Activated naive CD8-positive, alpha-beta T cell treated with anti-CD3 and anti-CD28 coated beads, Interleukin-2, amount 10 ng/mL, durations not matched to agents 7 days and 5 days (primary cell): Measurements from ENCODE around the gene NAT10. TPM values are rescaled to one million over a fixed set of nuclear protein-coding genes. Genes with fewer than 3 reads are reported as not detected.

Experiments
- ATAC-seq: fragments of 150-1000 bp; cut with Tn5 transposase; one replicate; pipeline ENCODE4 v1.10.0; 2021; ENCODE audit warnings: low read depth, moderate library complexity
- POLR2A ChIA-PET: fragments of 350-600 bp; sonication (Branson Sonifier 250); formaldehyde crosslinking; loops from one replicate; lab custom pipeline; 2021; ENCODE audit warnings: antibody characterized with exemption; lab: Charles Lee
- DNase-seq: peaks from one replicate; pipeline ENCODE4 v3.0.0; 2021
- H3K27ac Mint-ChIP-seq: one replicate; pipeline ENCODE4 v1.8.0; 2022; ENCODE audit warnings: mild to moderate bottlenecking, mixed read lengths
- H3K27me3 Mint-ChIP-seq: one replicate; pipeline ENCODE4 v1.8.0; 2022; ENCODE audit warnings: mild to moderate bottlenecking, moderate library complexity, mixed read lengths
- H3K36me3 Mint-ChIP-seq: one replicate; pipeline ENCODE4 v1.8.0; 2021; ENCODE audit warnings: mild to moderate bottlenecking, mixed read lengths
- H3K4me1 Mint-ChIP-seq: one replicate; pipeline ENCODE4 v1.8.0; 2021; ENCODE audit warnings: mixed read lengths
- H3K4me3 Mint-ChIP-seq: one replicate; pipeline ENCODE4 v1.8.0; 2022; ENCODE audit warnings: mild to moderate bottlenecking, moderate library complexity, mixed read lengths
- H3K9me3 Mint-ChIP-seq: one replicate; pipeline ENCODE4 v1.8.0; 2021; ENCODE audit warnings: mixed read lengths
- total RNA-seq, 2 experiments: library from RNA; stranded (reverse); gene quantifications; one replicate each; pipeline ENCODE4 v1.2.3, GENCODE V29; 2021

NAT10 gene
- total RNA-seq, 2 experiments from 2014 or later: 72.7 to 76.3 TPM

DNA sequence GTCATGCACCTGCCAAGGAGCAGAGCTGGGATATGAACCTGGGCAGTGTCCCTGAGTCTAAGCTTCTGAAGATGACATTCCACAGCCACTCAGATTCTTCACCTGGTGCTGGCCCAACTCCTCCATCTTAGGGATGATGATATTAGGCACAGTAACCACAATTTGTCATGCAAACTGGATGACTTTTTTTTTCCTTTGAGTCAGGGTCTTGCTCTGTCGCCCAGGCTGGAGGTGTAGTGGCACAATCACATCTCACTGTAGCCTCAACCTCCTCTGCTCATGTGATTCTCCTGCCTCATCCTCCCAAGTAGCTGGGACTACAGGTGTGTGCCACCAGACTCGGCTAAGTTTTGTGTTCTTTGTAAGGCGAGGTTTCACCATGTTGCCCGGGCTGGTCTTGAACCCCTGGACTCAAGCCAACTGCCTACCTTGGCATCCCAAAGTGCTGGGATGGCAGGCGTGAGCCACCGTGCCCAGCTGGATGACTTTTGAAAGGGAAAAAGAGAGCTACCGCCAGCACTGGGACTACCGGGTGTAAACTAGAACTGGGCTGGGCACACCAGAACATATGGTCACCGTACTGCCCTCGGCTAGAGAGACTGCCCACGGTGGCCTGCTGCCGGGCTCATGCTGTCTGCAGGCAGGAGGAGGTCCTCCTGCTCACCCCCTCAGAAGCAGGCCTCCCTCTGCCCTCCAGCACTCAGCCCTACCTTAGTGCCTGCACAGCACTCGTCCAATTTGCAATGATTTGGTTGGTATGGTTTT lies 77.7 kb downstream of the NAT10 start:
- H3K4me3 Mint-ChIP-seq: no peak overlapping the region
- no peak for DNase-seq
- ATAC-seq: no peak
- no peak overlapping the region for H3K27ac Mint-ChIP-seq
- POLR2A ChIA-PET: interaction anchor here (1.2 kb wide), 1 partner anchor 23 kb away, joined by 3 read pairs; no protein-coding TSS in a partner anchor
- peaks cover 6% of the 10 kb centered on the region for H3K4me1 Mint-ChIP-seq
- no peaks in the 10 kb centered on the region for H3K9me3 Mint-ChIP-seq
- no peaks in the 10 kb centered on the region for H3K36me3 Mint-ChIP-seq
- no peaks in the 10 kb centered on the region for H3K27me3 Mint-ChIP-seq

GRCh38 chr11:34183848-34184391 lies 78.5 kb downstream of the NAT10 start:
- DNase-seq (no peak), ATAC-seq (no peak)
- Mint-ChIP-seq H3K36me3 (no peaks in the 10 kb centered on the region), H3K27me3 (peaks cover 2% of the 10 kb centered on the region), H3K4me1 (peaks cover 6% of the 10 kb centered on the region), H3K4me3 (no peak overlapping the region), H3K9me3 (no peaks in the 10 kb centered on the region), H3K27ac (no peak overlapping the region)
- POLR2A ChIA-PET: no interaction called here

- Mint-ChIP-seq H3K4me3 (no peak overlapping the region), H3K36me3 (no peaks in the 10 kb centered on the region), H3K27ac (no peak overlapping the region), H3K27me3 (peaks cover 2% of the 10 kb centered on the region), H3K9me3 (no peaks in the 10 kb centered on the region), H3K4me1 (peaks cover 6% of the 10 kb centered on the region)
- DNase-seq (no peak), ATAC-seq (no peak)
- POLR2A ChIA-PET: no interaction called here
Observed at GRCh38 chr11:34184505-34185015, 79.1 kb downstream of the NAT10 start.

GRCh38 chr11:34185926-34186841 lies 80.8 kb downstream of the NAT10 start:
- Mint-ChIP-seq H3K36me3 (no peaks in the 10 kb centered on the region), H3K4me3 (no peak overlapping the region), H3K27me3 (peaks cover 2% of the 10 kb centered on the region), H3K27ac (no peak overlapping the region), H3K4me1 (peaks cover 5% of the 10 kb centered on the region), H3K9me3 (no peaks in the 10 kb centered on the region)
- POLR2A ChIA-PET: no interaction called here
- ATAC-seq (no peak), DNase-seq (no peak)

GRCh38 chr11:34188181-34188580 lies 82.8 kb downstream of the NAT10 start:
- peaks cover 2% of the 10 kb centered on the region for H3K27me3 Mint-ChIP-seq
- POLR2A ChIA-PET: interaction anchor here (0.5 kb wide), 1 partner anchor 287 kb away, joined by 3 read pairs; no protein-coding TSS in a partner anchor
- H3K9me3 Mint-ChIP-seq: no peaks in the 10 kb centered on the region
- no peak overlapping the region for H3K27ac Mint-ChIP-seq
- H3K36me3 Mint-ChIP-seq: no peaks in the 10 kb centered on the region
- H3K4me3 Mint-ChIP-seq: no peak overlapping the region
- ATAC-seq (no peak), DNase-seq (no peak)
- peaks cover 11% of the 10 kb centered on the region for H3K4me1 Mint-ChIP-seq

- DNase-seq: no peak
- Mint-ChIP-seq H3K4me3 (no peak overlapping the region), H3K36me3 (no peaks in the 10 kb centered on the region), H3K27ac (no peak overlapping the region), H3K9me3 (no peaks in the 10 kb centered on the region), H3K4me1 (peaks cover 13% of the 10 kb centered on the region), H3K27me3 (peaks cover 2% of the 10 kb centered on the region)
- no peak for ATAC-seq
- POLR2A ChIA-PET: no interaction called here
Observed at GRCh38 chr11:34189191-34189590, 83.8 kb downstream of the NAT10 start.

GRCh38 chr11:34190192-34191139 lies 85.0 kb downstream of the NAT10 start:
- H3K4me1 Mint-ChIP-seq: peaks cover 10% of the 10 kb centered on the region
- H3K9me3 Mint-ChIP-seq: no peaks in the 10 kb centered on the region

GRCh38 chr11:34191578-34191977 lies 86.1 kb downstream of the NAT10 start:
- POLR2A ChIA-PET: no interaction called here
- peaks cover 2% of the 10 kb centered on the region for H3K27me3 Mint-ChIP-seq

More at GRCh38 chr11:34190192-34191139, 85.0 kb downstream of the NAT10 start:
- DNase-seq (no peak), ATAC-seq (no peak)
- POLR2A ChIA-PET: no interaction called here
- H3K27me3 Mint-ChIP-seq: peaks cover 2% of the 10 kb centered on the region
- no peak overlapping the region for H3K4me3 Mint-ChIP-seq
- H3K27ac Mint-ChIP-seq: no peak overlapping the region
- no peaks in the 10 kb centered on the region for H3K36me3 Mint-ChIP-seq

DNA sequence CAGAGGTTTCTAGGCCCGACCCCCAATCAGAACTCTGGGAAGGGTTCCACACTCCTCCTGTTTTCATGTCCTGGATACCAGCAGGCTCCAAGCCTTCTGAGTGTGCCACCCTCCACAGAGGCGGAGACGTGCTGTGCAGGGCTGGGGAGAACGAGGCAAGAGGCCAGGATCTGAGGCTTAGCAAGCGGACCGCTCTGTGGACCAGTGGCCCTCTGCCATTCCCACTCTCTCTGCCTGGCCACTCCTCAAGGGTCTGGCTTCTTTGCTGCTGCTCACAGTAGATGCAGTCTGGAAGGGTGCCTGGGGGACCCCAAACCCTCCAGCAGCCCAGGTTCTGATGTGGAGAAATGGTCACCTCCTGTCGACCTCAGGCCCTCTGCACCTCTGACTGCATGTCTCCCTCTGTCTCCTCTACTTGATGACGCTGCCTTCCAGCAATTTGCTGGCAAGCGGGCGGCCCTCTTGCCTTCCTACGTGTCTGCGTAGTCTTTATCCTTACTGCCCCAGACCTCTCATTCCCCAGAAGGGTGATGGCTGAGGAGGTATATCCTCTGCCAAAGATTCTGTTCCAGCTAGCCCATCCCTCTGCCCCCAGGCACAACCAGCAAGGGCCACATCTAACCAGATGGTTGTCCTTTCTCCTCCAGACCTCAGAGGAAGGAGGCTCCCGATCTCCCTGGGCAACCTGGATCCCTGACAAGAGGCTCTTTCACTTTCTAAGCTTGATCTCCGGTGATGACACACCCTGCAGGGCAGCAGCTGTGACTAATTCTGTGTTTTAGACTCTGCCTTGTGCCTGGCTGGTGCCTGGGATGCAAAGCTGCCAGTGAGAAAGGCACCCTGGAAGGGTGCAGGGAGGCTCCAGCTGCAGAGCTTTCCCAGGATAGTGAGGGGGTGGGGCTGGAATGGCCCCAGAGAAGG lies 87.3 kb downstream of the NAT10 start:
- Mint-ChIP-seq H3K9me3 (no peaks in the 10 kb centered on the region), H3K27me3 (peaks cover 2% of the 10 kb centered on the region), H3K4me1 (peaks cover 18% of the 10 kb centered on the region), H3K4me3 (no peak overlapping the region), H3K27ac (no peak overlapping the region), H3K36me3 (no peaks in the 10 kb centered on the region)
- POLR2A ChIA-PET: no interaction called here
- ATAC-seq: peak; percentile 21
- DNase-seq: no peak

More at GRCh38 chr11:34191578-34191977, 86.1 kb downstream of the NAT10 start:
- Mint-ChIP-seq H3K4me3 (no peak overlapping the region), H3K36me3 (no peaks in the 10 kb centered on the region), H3K9me3 (no peaks in the 10 kb centered on the region), H3K27ac (no peak overlapping the region), H3K4me1 (peaks cover 10% of the 10 kb centered on the region)
- no peak for ATAC-seq
- no peak for DNase-seq

GRCh38 chr11:34194576-34195335 lies 89.3 kb downstream of the NAT10 start:
- POLR2A ChIA-PET: interaction anchor here (0.6 kb wide), 1 partner anchor 13 kb away, joined by 5 read pairs; no protein-coding TSS in a partner anchor
- H3K36me3 Mint-ChIP-seq: no peaks in the 10 kb centered on the region
- H3K4me3 Mint-ChIP-seq: no peak overlapping the region
- ATAC-seq (no peak), DNase-seq (no peak)
- no peaks in the 10 kb centered on the region for H3K9me3 Mint-ChIP-seq
- H3K4me1 Mint-ChIP-seq: peaks cover 30% of the 10 kb centered on the region
- H3K27me3 Mint-ChIP-seq: no peaks in the 10 kb centered on the region
- no peak overlapping the region for H3K27ac Mint-ChIP-seq
